Gastrocnemius medialis (tissue), 4 donors: Measurements from ENCODE around the gene SCRT2.

ENCODE experiments used
- POLR2A ChIP-seq, 2 donors: fragments of 450-650 bp; IDR thresholded peaks; one replicate each; pipeline ENCODE4 v1.6.1; 2017; ENCODE audit warnings: antibody characterized with exemption in 2 of 2, mild to moderate bottlenecking in 2 of 2, moderate library complexity in 2 of 2
- TF ChIP-seq, protein P1 (sequence below), 5 experiments: fragments of 450-650 bp in 3 of 5; fragments of 200-600 bp in 2 of 5; sonication (generic) in 2 of 5; IDR thresholded peaks in 4 of 5; conservative IDR thresholded peaks in 1 of 5; 1 replicate in 4 of 5; 2 replicates in 1 of 5; pipeline ENCODE4 v1.5.1; 2016 to 2019; ENCODE audit warnings: antibody characterized with exemption in 5 of 5, mild to moderate bottlenecking in 3 of 5, moderate library complexity in 3 of 5

- TF ChIP-seq, protein P1, sequence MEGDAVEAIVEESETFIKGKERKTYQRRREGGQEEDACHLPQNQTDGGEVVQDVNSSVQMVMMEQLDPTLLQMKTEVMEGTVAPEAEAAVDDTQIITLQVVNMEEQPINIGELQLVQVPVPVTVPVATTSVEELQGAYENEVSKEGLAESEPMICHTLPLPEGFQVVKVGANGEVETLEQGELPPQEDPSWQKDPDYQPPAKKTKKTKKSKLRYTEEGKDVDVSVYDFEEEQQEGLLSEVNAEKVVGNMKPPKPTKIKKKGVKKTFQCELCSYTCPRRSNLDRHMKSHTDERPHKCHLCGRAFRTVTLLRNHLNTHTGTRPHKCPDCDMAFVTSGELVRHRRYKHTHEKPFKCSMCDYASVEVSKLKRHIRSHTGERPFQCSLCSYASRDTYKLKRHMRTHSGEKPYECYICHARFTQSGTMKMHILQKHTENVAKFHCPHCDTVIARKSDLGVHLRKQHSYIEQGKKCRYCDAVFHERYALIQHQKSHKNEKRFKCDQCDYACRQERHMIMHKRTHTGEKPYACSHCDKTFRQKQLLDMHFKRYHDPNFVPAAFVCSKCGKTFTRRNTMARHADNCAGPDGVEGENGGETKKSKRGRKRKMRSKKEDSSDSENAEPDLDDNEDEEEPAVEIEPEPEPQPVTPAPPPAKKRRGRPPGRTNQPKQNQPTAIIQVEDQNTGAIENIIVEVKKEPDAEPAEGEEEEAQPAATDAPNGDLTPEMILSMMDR (IDR thresholded peaks at IDR 0.05 in 4 of 5, conservative IDR thresholded peaks at IDR 0.05 in 1 of 5): no peak
- no peak for TF ChIP-seq POLR2A (IDR thresholded peaks at IDR 0.05)
These were observed 53.4 kb downstream of the SCRT2 start for GRCh38 chr20:622161-622560.
